Measurements from ENCODE around the gene HPCAL4.
A peak's percentile ranks its signal among the peaks of the same experiment; 100 is the strongest.

HPCAL4 gene

DNA sequence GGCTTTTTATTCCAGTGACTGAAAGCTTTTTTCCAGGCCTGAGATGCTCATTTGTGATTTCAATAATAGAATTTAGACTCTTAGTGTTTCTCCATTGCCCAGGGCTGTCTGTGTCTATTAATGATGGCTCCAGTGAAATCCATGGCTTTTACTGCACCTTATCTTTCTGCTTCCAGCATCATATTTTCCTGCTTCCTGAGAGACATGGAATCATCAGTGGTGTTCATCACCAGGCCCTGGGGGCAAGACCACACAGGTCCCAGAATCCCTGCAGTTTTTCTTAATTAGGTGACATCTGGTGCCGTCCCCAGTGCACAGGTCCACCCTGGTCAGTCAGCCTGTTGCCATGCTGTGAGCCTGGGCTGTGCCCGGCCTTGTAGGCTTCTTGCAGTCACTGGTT, 34.8 kb downstream of the HPCAL4 start:
- CTCF ChIA-PET, result interaction anchor here (1.5 to 18.3 kb wide), 4 partner anchors 14 to 50 kb away, joined by 4 to 250 read pairs (median 85); partner anchors contain the start of genes HPCAL4 and NT5C1A
- Histone ChIP-seq H3K27ac (ENCODE audit: insufficient read depth in 1 of 2, low read depth in 1 of 2, low read length in 2 of 2, poor library complexity in 1 of 2, severe bottlenecking in 2 of 2) (no peak overlapping the region), H3K9me3 (ENCODE audit: control extremely low read depth in 1 of 5, control insufficient read depth in 4 of 5, insufficient read depth in 2 of 5, low read depth in 1 of 5, low read length in 4 of 5) (no peaks in the 10 kb centered on the region), H3K27me3 (replicated peaks in 2 of 5; ENCODE audit: control insufficient read depth in 4 of 5, insufficient read depth in 5 of 5, low read length in 4 of 5) (peaks cover 0 to 18% (median 0%) of the 10 kb centered on the region in 5 experiments), H3K36me3 (ENCODE audit: control insufficient read depth in 4 of 4, insufficient read depth in 4 of 4, low read length in 3 of 4) (no peaks in the 10 kb centered on the region), H3K4me1 (ENCODE audit: control extremely low read depth in 1 of 4, control insufficient read depth in 4 of 4, insufficient read depth in 4 of 4, low read length in 3 of 4) (peaks cover 0 to 4% (median 0%) of the 10 kb centered on the region in 4 experiments), H3K4me3 (ENCODE audit: control insufficient read depth in 1 of 7, extremely low read depth in 1 of 7, insufficient read depth in 4 of 7, low read depth in 2 of 7, low read length in 6 of 7) (no peak overlapping the region)
- POLR2A ChIA-PET, result no interaction called here
- 100% methylated on average over 1 of the region's 2 CpGs for WGBS (ENCODE audit: insufficient coverage)
- DNase-seq, result no peak

DNA sequence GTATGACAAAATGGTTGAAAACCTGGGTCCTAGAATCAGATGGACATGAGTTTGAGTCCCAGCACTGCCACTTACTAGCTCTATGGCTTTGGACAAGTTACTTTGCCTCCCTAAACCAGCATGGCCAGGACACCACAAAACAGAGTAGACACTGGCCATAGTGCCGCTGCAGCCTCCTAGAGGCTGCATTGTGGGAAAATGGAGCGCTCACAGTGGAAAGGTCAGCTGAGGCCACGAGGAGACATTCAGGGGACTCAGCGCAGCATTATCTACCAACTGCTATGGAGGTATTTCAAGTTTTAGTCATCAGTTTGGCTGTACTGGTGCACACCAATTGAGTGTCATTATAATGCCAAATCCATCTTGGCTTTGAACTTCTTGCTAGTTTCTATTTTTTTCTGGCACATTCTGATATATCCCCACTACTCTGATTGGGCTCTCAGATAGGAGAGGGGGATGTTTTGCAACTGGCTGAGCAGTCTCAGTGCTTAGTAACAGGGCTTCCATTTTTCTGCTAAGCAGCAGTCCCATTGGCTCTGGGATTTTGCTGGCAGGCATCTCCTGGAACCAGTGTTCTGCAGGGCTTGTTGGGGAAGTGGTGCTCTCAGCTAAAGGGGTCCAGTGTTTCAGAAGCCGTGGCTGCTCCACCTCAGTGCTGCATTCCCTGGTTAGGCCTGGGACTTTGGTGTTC, 35.5 kb downstream of the HPCAL4 start:
- no peak overlapping the region for H3K27ac ChIP-seq (ENCODE audit: insufficient read depth in 1 of 2, low read depth in 1 of 2, low read length in 2 of 2, poor library complexity in 1 of 2, severe bottlenecking in 2 of 2)
- ChIA-PET CTCF (interaction anchor here (0.8 to 18.3 kb wide), 5 partner anchors 12 to 114 kb away, joined by 3 to 250 read pairs (median 5); partner anchors contain the start of gene NT5C1A), POLR2A (no interaction called here)
- no peaks in the 10 kb centered on the region for H3K36me3 ChIP-seq (ENCODE audit: control insufficient read depth in 4 of 4, insufficient read depth in 4 of 4, low read length in 3 of 4)
- peaks cover 0 to 14% (median 0%) of the 10 kb centered on the region in 5 experiments for H3K27me3 ChIP-seq (replicated peaks in 2 of 5; ENCODE audit: control insufficient read depth in 4 of 5, insufficient read depth in 5 of 5, low read length in 4 of 5)
- DNase-seq, result no peak
- WGBS (ENCODE audit: insufficient coverage), result 93% methylated on average over 5 of the region's 5 CpGs
- H3K4me1 ChIP-seq (ENCODE audit: control extremely low read depth in 1 of 4, control insufficient read depth in 4 of 4, insufficient read depth in 4 of 4, low read length in 3 of 4), result peaks cover 0 to 4% (median 0%) of the 10 kb centered on the region in 4 experiments
- H3K9me3 ChIP-seq (ENCODE audit: control extremely low read depth in 1 of 5, control insufficient read depth in 4 of 5, insufficient read depth in 2 of 5, low read depth in 1 of 5, low read length in 4 of 5), result no peaks in the 10 kb centered on the region
- H3K4me3 ChIP-seq (ENCODE audit: control insufficient read depth in 1 of 7, extremely low read depth in 1 of 7, insufficient read depth in 4 of 7, low read depth in 2 of 7, low read length in 6 of 7), result no peak overlapping the region

DNA sequence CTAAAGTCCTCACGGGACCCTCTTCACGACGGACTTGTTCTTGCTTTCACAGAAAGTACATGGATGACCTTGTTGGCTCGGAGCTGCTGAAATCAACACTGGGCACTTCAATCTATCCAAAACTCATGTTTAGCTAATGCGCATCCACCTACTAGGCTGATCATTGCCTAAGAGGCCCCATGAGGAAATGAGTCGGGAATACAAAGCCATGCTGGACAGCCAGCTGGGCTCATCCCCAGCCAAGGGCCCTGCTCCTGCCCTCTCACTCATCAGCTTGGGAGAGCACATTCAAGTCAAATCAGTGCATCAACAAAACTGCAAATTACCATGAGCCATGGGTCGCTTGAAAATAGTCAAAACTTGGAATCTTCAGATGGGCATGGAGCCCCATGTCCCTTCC, 36.9 kb downstream of the HPCAL4 start:
- Histone ChIP-seq H3K4me3 (ENCODE audit: control insufficient read depth in 1 of 7, extremely low read depth in 1 of 7, insufficient read depth in 4 of 7, low read depth in 2 of 7, low read length in 6 of 7) (no peak overlapping the region), H3K27ac (ENCODE audit: insufficient read depth in 1 of 2, low read depth in 1 of 2, low read length in 2 of 2, poor library complexity in 1 of 2, severe bottlenecking in 2 of 2) (no peak overlapping the region), H3K36me3 (ENCODE audit: control insufficient read depth in 4 of 4, insufficient read depth in 4 of 4, low read length in 3 of 4) (no peaks in the 10 kb centered on the region), H3K9me3 (ENCODE audit: control extremely low read depth in 1 of 5, control insufficient read depth in 4 of 5, insufficient read depth in 2 of 5, low read depth in 1 of 5, low read length in 4 of 5) (no peaks in the 10 kb centered on the region), H3K27me3 (replicated peaks in 2 of 5; ENCODE audit: control insufficient read depth in 4 of 5, insufficient read depth in 5 of 5, low read length in 4 of 5) (peaks cover 0 to 16% (median 0%) of the 10 kb centered on the region in 5 experiments), H3K4me1 (ENCODE audit: control extremely low read depth in 1 of 4, control insufficient read depth in 4 of 4, insufficient read depth in 4 of 4, low read length in 3 of 4) (peaks cover 0 to 4% (median 0%) of the 10 kb centered on the region in 4 experiments)
- WGBS (ENCODE audit: insufficient coverage), result 76% methylated on average over 7 of the region's 7 CpGs
- ChIA-PET POLR2A (no interaction called here), CTCF (interaction anchor here (0.7 to 18.3 kb wide), 9 partner anchors 10 to 48 kb away, joined by 3 to 250 read pairs (median 5); partner anchors contain the start of gene NT5C1A)
- no peak for DNase-seq

DNA sequence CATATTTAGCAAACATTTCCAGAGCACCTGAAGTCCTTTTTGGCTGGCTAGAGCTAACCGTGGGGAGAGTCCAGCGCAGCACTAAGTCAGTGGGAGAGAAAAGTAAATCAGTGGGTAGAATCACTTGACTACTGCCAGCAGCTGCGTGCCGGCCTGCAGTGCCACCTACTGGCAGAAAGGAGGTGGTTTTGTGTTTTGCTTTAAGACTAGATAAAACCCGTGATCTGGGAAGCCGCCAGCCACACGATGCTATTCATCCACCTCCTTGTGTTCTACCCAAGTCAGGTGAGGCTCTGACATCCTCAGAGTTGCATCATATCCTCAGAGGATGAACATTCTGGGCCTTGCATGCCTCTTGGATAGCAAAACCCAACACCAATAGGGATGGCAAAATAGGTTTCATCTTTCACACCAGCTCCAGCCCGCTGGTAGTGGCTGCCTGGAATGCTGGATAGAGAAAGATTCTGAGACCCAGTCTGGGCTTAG, 37.6 kb downstream of the HPCAL4 start:
- Histone ChIP-seq H3K4me1 (ENCODE audit: control extremely low read depth in 1 of 4, control insufficient read depth in 4 of 4, insufficient read depth in 4 of 4, low read length in 3 of 4) (peaks cover 0 to 4% (median 0%) of the 10 kb centered on the region in 4 experiments), H3K36me3 (ENCODE audit: control insufficient read depth in 4 of 4, insufficient read depth in 4 of 4, low read length in 3 of 4) (no peaks in the 10 kb centered on the region), H3K27ac (ENCODE audit: insufficient read depth in 1 of 2, low read depth in 1 of 2, low read length in 2 of 2, poor library complexity in 1 of 2, severe bottlenecking in 2 of 2) (no peak overlapping the region), H3K9me3 (ENCODE audit: control extremely low read depth in 1 of 5, control insufficient read depth in 4 of 5, insufficient read depth in 2 of 5, low read depth in 1 of 5, low read length in 4 of 5) (no peaks in the 10 kb centered on the region), H3K27me3 (replicated peaks in 2 of 5; ENCODE audit: control insufficient read depth in 4 of 5, insufficient read depth in 5 of 5, low read length in 4 of 5) (peaks cover 0 to 16% (median 0%) of the 10 kb centered on the region in 5 experiments), H3K4me3 (ENCODE audit: control insufficient read depth in 1 of 7, extremely low read depth in 1 of 7, insufficient read depth in 4 of 7, low read depth in 2 of 7, low read length in 6 of 7) (no peak overlapping the region)
- WGBS (ENCODE audit: insufficient coverage), result 12% methylated on average over 8 of the region's 8 CpGs
- DNase-seq, result peak; percentile 73 to 85 (median 80)
- ChIA-PET CTCF (interaction anchor here (0.6 to 18.3 kb wide), 8 partner anchors 13 to 306 kb away, joined by 3 to 250 read pairs (median 5); partner anchors contain the start of gene NT5C1A), POLR2A (no interaction called here)

DNA sequence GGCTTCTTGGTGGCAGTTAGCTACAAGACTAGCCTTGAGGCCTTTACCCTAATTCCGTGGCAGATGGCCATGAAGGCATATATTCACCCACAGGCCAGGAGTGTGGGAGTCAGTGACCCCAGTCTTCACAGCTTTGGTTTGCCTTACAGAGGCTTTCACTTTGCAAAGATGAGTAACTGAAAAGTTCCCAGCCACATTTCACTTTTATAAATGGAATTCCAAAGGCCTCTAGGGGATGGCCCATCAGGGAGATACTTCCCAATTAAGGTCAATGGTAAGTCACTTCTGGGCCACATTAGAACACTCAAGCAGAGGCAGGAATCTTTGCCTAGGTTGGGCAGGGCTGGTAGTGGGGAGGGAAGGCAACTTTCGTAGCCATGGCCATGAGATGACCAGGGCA, 38.7 kb downstream of the HPCAL4 start:
- 100% methylated on average over 1 of the region's 2 CpGs for WGBS (ENCODE audit: insufficient coverage)
- POLR2A ChIA-PET, result no interaction called here
- no peaks in the 10 kb centered on the region for H3K4me1 ChIP-seq (ENCODE audit: control extremely low read depth in 1 of 4, control insufficient read depth in 4 of 4, insufficient read depth in 4 of 4, low read length in 3 of 4)
- H3K27ac ChIP-seq (ENCODE audit: insufficient read depth in 1 of 2, low read depth in 1 of 2, low read length in 2 of 2, poor library complexity in 1 of 2, severe bottlenecking in 2 of 2), result no peak overlapping the region
- H3K36me3 ChIP-seq (ENCODE audit: control insufficient read depth in 4 of 4, insufficient read depth in 4 of 4, low read length in 3 of 4), result no peaks in the 10 kb centered on the region
- no peak overlapping the region for H3K4me3 ChIP-seq (ENCODE audit: control insufficient read depth in 1 of 7, extremely low read depth in 1 of 7, insufficient read depth in 4 of 7, low read depth in 2 of 7, low read length in 6 of 7)
- CTCF ChIA-PET, result interaction anchor here (1.5 to 18.3 kb wide), 4 partner anchors 18 to 73 kb away, joined by 3 to 250 read pairs (median 81); partner anchors contain the start of gene NT5C1A
- DNase-seq, result no peak
- H3K9me3 ChIP-seq (ENCODE audit: control extremely low read depth in 1 of 5, control insufficient read depth in 4 of 5, insufficient read depth in 2 of 5, low read depth in 1 of 5, low read length in 4 of 5), result no peaks in the 10 kb centered on the region
- H3K27me3 ChIP-seq (replicated peaks in 2 of 5; ENCODE audit: control insufficient read depth in 4 of 5, insufficient read depth in 5 of 5, low read length in 4 of 5), result peaks cover 0 to 16% (median 0%) of the 10 kb centered on the region in 5 experiments

- WGBS (ENCODE audit: insufficient coverage), result 97% methylated on average over 6 of the region's 6 CpGs
- DNase-seq, result no peak
- Histone ChIP-seq H3K9me3 (ENCODE audit: control extremely low read depth in 1 of 5, control insufficient read depth in 4 of 5, insufficient read depth in 2 of 5, low read depth in 1 of 5, low read length in 4 of 5) (no peaks in the 10 kb centered on the region), H3K36me3 (ENCODE audit: control insufficient read depth in 4 of 4, insufficient read depth in 4 of 4, low read length in 3 of 4) (no peaks in the 10 kb centered on the region), H3K27ac (ENCODE audit: insufficient read depth in 1 of 2, low read depth in 1 of 2, low read length in 2 of 2, poor library complexity in 1 of 2, severe bottlenecking in 2 of 2) (no peak overlapping the region), H3K4me3 (ENCODE audit: control insufficient read depth in 1 of 7, extremely low read depth in 1 of 7, insufficient read depth in 4 of 7, low read depth in 2 of 7, low read length in 6 of 7) (no peak overlapping the region), H3K4me1 (ENCODE audit: control extremely low read depth in 1 of 4, control insufficient read depth in 4 of 4, insufficient read depth in 4 of 4, low read length in 3 of 4) (no peaks in the 10 kb centered on the region), H3K27me3 (replicated peaks in 2 of 5; ENCODE audit: control insufficient read depth in 4 of 5, insufficient read depth in 5 of 5, low read length in 4 of 5) (peaks cover 0 to 14% (median 0%) of the 10 kb centered on the region in 5 experiments)
- ChIA-PET POLR2A (no interaction called here), CTCF (interaction anchor here (0.7 to 18.3 kb wide), 4 partner anchors 19 to 72 kb away, joined by 3 to 250 read pairs (median 81); partner anchors contain the start of gene NT5C1A)
Observed at GRCh38 chr1:39652105-39652504, 39.1 kb downstream of the HPCAL4 start.

GRCh38 chr1:39650431-39650830, 40.8 kb downstream of the HPCAL4 start:
- DNase-seq, result no peak
- Histone ChIP-seq H3K27ac (ENCODE audit: insufficient read depth in 1 of 2, low read depth in 1 of 2, low read length in 2 of 2, poor library complexity in 1 of 2, severe bottlenecking in 2 of 2) (no peak overlapping the region), H3K4me1 (ENCODE audit: control extremely low read depth in 1 of 4, control insufficient read depth in 4 of 4, insufficient read depth in 4 of 4, low read length in 3 of 4) (no peaks in the 10 kb centered on the region), H3K36me3 (ENCODE audit: control insufficient read depth in 4 of 4, insufficient read depth in 4 of 4, low read length in 3 of 4) (no peaks in the 10 kb centered on the region), H3K27me3 (replicated peaks in 2 of 5; ENCODE audit: control insufficient read depth in 4 of 5, insufficient read depth in 5 of 5, low read length in 4 of 5) (peaks cover 0 to 12% (median 0%) of the 10 kb centered on the region in 5 experiments), H3K9me3 (ENCODE audit: control extremely low read depth in 1 of 5, control insufficient read depth in 4 of 5, insufficient read depth in 2 of 5, low read depth in 1 of 5, low read length in 4 of 5) (no peaks in the 10 kb centered on the region), H3K4me3 (ENCODE audit: control insufficient read depth in 1 of 7, extremely low read depth in 1 of 7, insufficient read depth in 4 of 7, low read depth in 2 of 7, low read length in 6 of 7) (no peak overlapping the region)
- no CpG with 5 or more reads among the region's 1 CpG for WGBS (ENCODE audit: insufficient coverage)
- ChIA-PET CTCF (interaction anchor here (1.3 to 18.3 kb wide), 3 partner anchors 8 to 44 kb away, joined by 4 to 250 read pairs (median 31); partner anchors contain the start of gene HEYL), POLR2A (no interaction called here)
